Measurements from ENCODE around the gene ANKRD13A. TPM values are rescaled to one million over a fixed set of nuclear protein-coding genes. Genes with fewer than 3 reads are reported as not detected.

ANKRD13A gene
- total and polyA plus RNA-seq, 2 donors (not counting 3 experiments of a cell fraction or from before 2014, with no cell fraction given) = 37.0 to 43.9 TPM

DNA sequence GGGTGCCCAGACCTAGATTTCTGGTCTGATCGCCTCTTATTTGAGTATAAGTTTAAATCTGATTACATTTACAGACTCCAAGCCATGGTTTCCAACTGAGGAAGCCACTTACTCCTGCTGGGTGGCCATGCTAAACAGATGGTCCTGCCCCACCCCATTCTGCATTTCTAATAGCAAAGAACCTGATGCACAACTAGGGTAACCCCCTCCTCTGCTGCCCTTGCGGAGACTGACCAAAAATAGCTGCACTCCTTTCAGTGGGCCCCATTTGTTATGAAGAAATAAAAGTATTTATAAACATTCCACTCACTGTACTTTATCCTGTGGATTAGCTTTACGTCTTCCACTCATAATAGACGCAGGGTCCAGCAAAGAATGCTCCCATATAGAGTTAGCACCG lies 9.8 kb upstream of the ANKRD13A start:
- Histone ChIP-seq H3K9ac (replicated peaks; ENCODE audit: extremely low read depth, insufficient read depth, low read length) (no peak overlapping the region), H4K20me1 (replicated peaks; ENCODE audit: control insufficient read depth, extremely low read depth, insufficient read depth, low read length) (no peaks in the 10 kb centered on the region)
- dilution Hi-C loops (cut with MboI; ENCODE audit: extremely low pct_ligation_motif_present, low sequenced_read_pairs) = no loop called here

More for the DNA sequence above, 9.8 kb upstream of the ANKRD13A start:
- FAIRE-seq (no peak), DNase-seq (ENCODE audit: low read depth, low spot score) (no peak)
- Histone ChIP-seq H3K79me2 (ENCODE audit: control insufficient read depth, insufficient read depth, low read length) (peaks cover 27% of the 10 kb centered on the region), H3K4me2 (ENCODE audit: insufficient read depth, low read length) (peak overlapping the region; percentile 57), H3K9me3 (replicated peaks; ENCODE audit: control insufficient read depth, insufficient read depth, low read length) (no peaks in the 10 kb centered on the region), H2AFZ (ENCODE audit: low read depth, low read length) (no peak overlapping the region), H3K27ac (ENCODE audit: insufficient read depth, low read depth, low read length) (peak overlapping the region; percentile 79), H3K4me1 (ENCODE audit: control insufficient read depth, extremely low read depth, insufficient read depth, low read length) (peaks cover 24% of the 10 kb centered on the region), H3K36me3 (ENCODE audit: control insufficient read depth in 2 of 2, extremely low read depth in 1 of 2, insufficient read depth in 2 of 2, low read length in 2 of 2) (peaks cover 0 to 6% of the 10 kb centered on the region in 2 experiments), H3K4me3 (replicated peaks in 1 of 3; ENCODE audit: insufficient read depth in 1 of 3, low read depth in 1 of 3, low read length in 3 of 3) (no peak overlapping the region), H3K27me3 (ENCODE audit: control insufficient read depth in 2 of 2, insufficient read depth in 2 of 2, low read length in 2 of 2) (no peaks in the 10 kb centered on the region), H3K9me1 (replicated peaks; ENCODE audit: control insufficient read depth, extremely low read depth, insufficient read depth, low read length) (no peaks in the 10 kb centered on the region)
- TF ChIP-seq GATA2 (IDR thresholded peaks at IDR 0.05; ENCODE audit: insufficient read depth, insufficient read length, low read depth, low read length) = no peak
- TF ChIP-seq MYC (IDR thresholded peaks at IDR 0.05; ENCODE audit: low read depth, low read length) = no peak
- TF ChIP-seq, protein P1, sequence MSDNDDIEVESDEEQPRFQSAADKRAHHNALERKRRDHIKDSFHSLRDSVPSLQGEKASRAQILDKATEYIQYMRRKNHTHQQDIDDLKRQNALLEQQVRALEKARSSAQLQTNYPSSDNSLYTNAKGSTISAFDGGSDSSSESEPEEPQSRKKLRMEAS (IDR thresholded peaks at IDR 0.05; ENCODE audit: insufficient read depth, insufficient read length) = no peak
- TF ChIP-seq JUN (IDR thresholded peaks at IDR 0.05; ENCODE audit: borderline replicate concordance, insufficient read depth, insufficient read length, low read depth) = no peak
- no peak for TF ChIP-seq POLR2AphosphoS5 (IDR thresholded peaks at IDR 0.05; ENCODE audit: insufficient read depth, low read depth, low read length)
- TF ChIP-seq FOS (IDR thresholded peaks at IDR 0.05; ENCODE audit: borderline replicate concordance, insufficient read depth, low read length) = no peak
- no peak for TF ChIP-seq CTCF (IDR thresholded peaks at IDR 0.05; ENCODE audit: extremely low read depth in 1 of 2, insufficient read depth in 1 of 2, low read depth in 1 of 2, low read length in 2 of 2)
- no peak for TF ChIP-seq EZH2 (IDR thresholded peaks at IDR 0.05; ENCODE audit: borderline replicate concordance, low read depth, low read length, severe bottlenecking)
- no peak for TF ChIP-seq POLR2A (IDR thresholded peaks at IDR 0.05; ENCODE audit: low read depth, low read length)
- POLR2A ChIA-PET = no interaction called here
- CTCF ChIA-PET = no interaction called here
- intact Hi-C loops (cut with micrococcal nuclease) = no loop called here
- no TSS peak for BruUV-seq (replicated peaks)
